ENCODE results near the gene PDE6B.
"Not testable (repeated sequence)": the region's sequence is repeated elsewhere in the genome, so short reads cannot be mapped to it uniquely, and the experiment has no call there.

Gene PDE6B

DNA sequence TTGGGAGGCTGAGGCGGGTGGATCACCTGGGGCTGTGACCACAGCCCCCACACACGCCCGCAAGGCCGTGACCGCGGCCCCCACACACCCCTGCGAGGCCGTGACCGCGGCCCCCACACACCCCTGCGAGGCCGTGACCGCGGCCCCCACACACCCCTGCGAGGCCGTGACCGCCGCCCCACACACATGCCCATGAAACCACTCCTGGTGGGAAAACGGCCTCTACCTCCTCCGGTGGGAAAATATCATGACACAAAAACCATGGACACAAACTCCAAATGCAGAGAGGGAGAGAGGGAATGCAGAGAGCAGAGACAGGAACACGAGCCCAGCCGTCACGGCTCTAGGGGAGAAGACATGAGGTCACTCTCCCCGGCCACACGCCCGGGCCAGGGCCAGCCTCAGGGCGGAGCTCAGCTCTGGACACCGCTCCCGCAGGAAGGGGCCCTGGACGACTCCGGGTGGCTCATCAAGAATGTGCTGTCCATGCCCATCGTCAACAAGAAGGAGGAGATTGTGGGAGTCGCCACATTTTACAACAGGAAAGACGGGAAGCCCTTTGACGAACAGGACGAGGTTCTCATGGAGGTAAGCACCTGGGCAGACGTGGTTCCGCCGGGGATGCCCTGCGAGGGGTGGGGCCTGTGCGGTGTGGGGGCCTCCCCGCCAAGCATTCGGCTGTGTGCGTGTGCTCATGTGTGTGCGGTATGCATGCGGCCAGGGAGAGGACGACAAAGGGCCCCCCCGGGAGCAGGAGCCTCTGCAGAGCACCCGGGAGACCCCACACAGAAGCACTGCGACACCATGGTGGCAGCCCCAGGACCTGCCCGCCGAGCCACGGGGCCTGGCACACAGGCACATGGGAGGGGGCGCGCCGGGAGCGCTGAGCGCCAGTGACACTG lies 31.3 kb downstream of the PDE6B start:
- peak; percentile 71 for DNase-seq (ENCODE audit: low read depth, low spot score)

DNA sequence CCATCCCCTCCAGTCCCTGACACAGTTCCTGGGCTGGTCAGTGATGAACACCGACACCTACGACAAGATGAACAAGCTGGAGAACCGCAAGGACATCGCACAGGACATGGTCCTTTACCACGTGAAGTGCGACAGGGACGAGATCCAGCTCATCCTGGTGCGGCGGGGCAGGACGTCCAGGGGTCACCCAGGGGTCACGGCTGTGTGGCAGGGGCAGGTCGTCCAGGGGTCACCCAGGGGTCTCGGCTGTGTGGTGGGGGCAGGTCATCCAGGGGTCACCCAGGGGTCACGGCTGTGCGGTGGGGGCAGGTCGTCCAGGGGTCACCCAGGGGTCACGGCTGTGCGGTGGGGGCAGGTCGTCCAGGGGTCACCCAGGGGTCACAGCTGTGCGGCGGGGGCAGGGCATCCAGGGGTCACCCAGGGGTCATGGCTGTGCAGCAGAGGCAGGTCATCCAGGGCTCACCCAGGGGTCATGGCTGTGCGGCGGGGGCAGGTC lies 32.0 kb downstream of the PDE6B start:
- no peak for DNase-seq (ENCODE audit: low read depth, low spot score)

DNA sequence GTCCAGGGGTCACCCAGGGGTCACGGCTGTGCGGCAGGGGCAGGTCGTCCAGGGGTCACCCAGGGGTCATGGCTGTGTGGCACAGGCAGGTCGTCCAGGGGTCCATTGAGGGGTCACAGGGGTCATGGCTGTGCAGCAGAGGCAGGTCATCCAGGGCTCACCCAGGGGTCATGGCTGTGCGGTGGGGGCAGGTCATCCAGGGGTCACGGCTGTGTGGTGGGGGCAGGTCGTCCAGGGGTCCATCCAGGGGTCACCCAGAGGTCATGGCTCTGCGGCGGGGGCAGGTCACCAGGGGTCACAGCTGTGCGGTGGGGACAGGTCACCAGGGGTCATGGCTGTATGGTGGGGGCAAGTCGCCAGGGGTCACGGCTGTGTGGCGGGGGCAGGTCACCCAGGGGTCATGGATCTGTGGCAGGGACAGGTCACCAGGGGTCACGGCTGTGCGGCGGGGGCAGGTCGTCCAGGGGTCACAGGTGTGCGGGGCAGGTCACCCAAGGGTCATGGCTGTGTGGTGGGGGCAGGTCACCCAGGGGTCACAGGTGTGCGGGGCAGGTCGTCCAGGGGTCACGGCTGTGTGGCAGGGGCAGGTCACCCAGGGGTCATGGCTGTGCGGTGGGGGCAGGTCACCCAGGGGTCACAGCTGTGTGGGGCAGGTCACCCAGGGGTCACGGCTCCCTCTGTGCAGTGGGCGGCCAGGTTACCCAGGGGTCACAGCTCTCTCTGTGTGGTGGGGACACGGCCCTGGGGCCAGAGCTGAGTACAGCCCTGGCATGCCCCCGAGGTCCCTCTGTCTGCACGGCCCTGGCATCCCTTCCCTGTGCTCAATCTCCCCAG lies 32.7 kb downstream of the PDE6B start:
- DNase-seq (ENCODE audit: low read depth, low spot score), result no peak

DNA sequence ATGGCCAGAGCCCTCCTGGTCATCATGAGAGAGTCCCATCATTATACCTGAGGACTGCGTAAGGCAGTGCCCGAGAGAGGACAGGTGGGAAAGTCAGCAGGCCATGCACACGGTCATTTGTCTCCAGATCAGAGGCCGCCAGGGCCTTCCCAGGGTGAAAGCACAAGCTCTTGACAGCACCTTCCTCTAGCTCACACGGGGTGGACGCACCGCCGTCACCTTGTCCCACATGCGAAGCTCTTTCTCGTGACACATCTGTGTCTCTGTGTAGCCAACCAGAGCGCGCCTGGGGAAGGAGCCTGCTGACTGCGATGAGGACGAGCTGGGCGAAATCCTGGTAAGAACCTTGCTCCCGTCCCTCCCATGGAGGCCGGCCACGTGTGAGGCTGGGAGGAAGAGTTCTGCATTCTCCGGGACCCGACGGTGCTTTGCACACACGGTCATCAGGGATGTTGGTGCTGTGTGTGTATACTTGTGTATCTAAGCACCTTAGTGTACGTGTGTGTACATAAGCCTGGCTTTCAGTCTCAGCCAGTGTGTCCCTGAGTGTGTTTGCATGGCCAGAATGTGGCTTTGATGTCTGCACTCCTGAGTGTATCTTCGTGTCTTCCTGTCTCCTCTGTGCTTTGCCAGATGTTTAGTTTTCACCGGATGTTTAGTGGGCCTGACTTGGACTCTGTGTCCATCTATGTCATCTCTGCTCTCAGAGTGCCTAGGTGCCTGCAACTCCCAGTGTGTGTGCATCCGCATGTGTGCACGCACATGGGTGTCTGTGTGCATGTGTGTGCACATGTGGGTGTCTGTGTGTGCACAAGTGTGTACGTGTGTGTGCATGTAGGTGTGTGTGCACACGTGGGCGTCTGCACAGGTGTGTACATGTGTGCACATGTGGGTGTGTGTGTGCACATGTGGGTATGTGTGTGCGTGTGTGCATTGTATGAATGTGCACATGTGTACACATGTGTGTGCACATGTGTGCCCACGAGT lies 33.6 kb downstream of the PDE6B start:
- DNase-seq (ENCODE audit: low read depth, low spot score), result no peak

DNA sequence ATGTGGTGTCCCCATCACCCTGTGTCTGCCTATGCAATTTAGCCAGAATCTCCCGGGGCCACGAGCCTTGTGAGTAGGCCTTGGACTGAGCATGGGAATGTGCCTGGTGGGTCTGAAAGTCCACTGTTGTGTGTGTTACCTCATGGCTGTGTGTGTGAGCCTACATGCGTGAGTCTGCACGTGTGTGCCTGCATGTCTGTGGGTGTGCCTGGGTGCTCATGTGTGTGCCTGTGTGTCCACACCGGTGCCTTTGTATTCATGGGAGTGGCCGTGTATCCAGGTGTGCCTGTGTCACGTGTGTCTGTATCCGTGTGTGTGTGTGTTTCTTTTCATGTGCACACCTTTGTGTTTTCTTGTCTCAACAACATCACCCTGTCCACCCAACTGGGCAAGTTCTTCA lies 34.5 kb downstream of the PDE6B start:
- no peak for DNase-seq (ENCODE audit: low read depth, low spot score)

DNA sequence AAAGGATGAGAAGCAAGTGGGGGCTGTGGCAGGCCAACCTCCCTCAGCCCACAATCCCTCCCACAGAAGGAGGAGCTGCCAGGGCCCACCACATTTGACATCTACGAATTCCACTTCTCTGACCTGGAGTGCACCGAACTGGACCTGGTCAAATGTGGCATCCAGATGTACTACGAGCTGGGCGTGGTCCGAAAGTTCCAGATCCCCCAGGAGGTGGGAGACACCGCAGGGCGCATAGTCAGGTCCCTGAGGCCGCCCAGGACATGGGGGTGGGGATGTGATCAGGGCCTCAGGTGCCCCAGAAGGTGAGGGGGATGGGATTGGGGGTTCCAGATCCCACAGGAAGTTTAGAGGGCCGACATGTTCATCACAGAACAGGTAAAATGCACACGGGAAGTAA lies 35.0 kb downstream of the PDE6B start:
- DNase-seq (ENCODE audit: low read depth, low spot score), result no peak

DNA sequence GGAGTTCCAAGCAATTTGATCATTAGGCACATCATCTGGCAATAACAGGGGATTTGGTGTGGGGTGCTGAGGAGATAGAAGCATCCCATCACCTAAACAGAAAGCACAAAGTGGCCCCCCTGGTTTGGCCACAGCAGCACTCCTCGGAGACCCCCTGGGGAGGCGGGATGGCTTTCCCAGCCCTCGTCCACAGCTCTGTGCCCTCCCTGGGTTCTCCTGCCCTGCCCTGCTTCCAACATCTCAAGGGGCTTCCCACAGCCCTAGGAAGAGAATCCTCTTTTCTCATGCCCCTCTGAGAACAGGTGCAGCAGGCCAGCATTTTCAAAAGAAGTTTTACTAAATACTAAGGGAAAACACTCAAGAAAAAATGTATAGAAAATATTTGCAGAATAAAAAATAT lies 35.9 kb downstream of the PDE6B start:
- no peak for DNase-seq (ENCODE audit: low read depth, low spot score)

DNA sequence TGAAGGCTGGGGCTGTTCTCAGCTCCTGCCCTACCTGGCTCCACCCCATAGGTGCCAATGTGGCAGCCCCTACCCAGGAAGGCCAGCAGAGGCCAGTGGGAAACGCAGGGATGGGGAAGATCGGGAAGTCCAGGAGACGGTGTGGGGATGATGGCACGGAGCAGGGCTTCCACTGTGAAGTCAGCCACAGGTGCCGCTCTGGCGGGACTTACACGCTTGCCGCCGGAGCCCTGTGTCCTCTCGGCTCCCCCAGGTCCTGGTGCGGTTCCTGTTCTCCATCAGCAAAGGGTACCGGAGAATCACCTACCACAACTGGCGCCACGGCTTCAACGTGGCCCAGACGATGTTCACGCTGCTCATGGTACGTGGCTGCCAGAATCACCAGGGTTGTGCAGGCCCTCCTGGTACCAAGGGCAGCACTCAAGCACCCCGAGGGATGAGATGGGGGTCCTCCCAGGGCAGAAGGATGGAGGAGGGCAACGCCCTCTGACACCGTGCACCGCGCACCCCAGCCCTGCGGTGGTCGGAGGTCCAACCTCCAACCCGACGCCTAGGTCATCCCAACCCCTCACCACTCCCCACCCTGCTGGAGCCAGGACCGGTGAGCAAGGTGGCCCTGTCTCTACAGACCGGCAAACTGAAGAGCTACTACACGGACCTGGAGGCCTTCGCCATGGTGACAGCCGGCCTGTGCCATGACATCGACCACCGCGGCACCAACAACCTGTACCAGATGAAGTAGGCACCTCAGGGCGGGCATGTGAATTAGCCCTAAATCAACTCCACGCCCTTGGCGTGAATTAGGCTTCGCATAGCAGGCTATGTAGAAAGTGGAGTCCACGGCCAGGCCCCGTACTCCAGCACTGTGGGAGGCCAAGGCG lies 36.7 kb downstream of the PDE6B start:
- DNase-seq (ENCODE audit: low read depth, low spot score), result no peak

DNA sequence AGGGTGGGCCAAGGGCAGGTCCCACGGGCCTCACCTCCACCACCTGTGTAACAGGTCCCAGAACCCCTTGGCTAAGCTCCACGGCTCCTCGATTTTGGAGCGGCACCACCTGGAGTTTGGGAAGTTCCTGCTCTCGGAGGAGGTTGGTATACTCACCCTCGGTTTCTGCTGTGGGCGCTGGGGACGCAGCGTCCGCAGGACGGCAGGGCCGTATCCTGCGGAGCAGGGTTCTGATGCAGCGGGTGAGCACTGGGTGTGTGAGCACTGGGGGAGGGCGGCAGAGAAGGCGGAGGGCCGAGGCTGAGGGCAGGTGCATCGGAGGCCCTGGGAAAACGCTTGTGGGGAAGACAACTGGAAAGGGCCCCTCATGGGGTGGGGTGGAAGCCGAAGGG lies 37.7 kb downstream of the PDE6B start:
- no peak for DNase-seq (ENCODE audit: low read depth, low spot score)

DNA sequence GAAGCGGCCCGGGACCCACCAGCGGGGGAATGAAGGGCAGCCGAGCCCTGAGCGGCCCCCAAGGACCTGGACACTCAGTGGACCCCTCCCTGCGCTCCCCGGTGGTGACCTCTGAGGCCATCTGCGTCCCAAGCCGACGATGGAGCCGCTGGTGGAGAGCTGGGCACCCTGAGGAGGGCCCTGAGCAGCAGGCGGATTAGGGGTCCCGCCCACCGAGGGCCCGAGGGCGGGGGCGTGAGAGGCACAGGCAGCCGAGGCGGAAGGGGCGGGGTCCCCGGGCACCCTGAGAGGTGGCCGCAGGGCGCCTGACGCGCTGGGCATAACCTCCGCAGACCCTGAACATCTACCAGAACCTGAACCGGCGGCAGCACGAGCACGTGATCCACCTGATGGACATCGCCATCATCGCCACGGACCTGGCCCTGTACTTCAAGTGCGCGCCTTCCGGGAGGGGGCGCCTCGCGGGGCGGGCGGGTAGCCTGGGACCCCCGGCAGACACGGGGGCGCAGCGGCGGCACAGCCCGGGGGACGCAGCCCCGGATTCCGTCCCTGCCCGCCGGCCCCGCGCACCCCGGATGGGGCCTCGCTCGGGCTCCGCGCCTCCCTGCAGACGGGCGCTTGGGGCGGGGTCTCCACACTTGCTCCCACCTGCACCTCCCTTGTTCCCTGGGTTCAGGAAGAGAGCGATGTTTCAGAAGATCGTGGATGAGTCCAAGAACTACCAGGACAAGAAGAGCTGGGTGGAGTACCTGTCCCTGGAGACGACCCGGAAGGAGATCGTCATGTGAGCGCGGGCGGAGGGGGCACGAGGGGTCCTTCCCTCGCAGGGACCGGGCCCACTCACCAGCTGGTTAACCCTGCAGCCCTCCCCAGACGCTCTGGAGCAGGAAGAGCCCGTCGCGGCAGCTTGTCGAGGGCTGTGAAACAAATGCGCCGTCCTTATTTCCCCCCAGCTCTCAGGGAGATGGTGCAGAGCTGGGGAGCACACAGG lies 38.4 kb downstream of the PDE6B start:
- no peak for DNase-seq (ENCODE audit: low read depth, low spot score)

DNA sequence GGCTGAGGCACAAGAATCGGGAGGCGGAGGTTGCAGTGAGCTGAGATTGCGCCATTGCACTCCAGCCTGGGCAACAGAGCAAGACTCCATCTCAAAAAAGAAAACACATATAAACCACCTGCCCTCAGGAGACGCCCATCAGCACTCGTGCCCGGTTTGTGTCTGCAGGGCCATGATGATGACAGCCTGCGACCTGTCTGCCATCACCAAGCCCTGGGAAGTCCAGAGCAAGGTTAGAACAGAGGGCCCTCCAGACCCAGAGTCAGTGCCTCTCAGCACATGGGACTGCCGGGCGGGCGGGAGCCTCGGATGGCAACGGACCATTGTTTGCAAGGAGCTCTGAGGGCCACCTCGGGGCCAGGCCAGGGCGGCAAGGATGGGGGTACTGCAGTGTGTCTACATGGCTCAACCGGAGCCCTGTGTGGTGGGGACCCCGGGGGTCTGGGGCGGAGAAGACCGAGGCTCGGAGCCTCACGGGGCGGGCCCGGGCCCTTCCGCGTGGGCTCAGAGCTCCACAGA lies 39.4 kb downstream of the PDE6B start:
- no peak for DNase-seq (ENCODE audit: low read depth, low spot score)

DNA sequence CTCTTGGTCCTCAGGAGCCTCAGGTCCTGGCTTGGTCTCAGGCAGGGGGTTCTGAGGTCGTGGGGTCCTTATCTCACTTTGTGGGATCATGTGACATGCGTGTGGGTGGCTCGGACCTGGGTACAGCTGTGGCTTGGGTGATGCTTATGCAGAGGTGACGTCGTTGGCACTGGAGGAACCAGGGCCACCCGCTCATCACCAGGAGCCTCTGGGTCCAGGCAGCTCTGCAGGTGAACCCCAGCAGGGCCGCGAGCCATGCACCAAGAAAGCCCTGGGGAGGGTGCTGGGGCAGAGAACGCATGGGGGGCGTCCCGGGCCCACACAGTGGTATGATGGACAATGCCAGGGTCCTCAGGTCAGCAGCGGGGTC lies 40.0 kb downstream of the PDE6B start:
- no peak for DNase-seq (ENCODE audit: low read depth, low spot score)

DNA sequence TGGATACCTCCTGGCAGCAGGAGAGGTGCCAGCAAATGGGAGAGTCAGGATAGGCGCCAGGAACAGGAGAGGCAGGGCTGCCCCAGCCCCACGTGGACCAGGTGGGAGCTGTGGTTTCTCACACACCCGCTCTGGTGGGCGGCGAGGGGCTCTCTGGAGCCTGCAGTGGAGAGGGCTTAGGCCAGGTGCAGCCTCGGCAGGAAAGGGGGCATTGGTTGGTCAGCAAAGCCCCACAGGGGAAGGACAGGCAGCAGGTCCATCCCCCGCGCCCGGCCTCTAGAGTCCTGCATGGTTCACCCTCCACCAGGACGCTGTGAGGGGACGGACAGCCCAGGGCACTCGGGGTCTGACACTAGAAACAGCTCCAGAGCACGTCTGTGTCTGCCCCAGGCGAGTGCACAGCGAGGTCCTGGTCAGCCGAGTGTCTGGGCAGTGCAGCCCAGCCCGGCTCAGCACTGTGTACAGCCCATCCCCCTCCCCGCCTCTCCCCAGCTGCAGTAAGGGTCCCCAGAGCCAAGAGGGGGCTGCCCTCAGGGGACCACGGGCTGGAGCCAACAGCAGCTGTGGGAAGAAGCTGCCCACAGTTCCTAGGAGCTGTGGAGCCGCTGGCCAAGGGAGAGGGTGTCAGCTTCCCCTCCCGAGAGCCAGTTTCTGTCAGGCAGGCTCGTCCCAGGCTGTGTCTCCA lies 40.5 kb downstream of the PDE6B start:
- DNase-seq (ENCODE audit: low read depth, low spot score), result no peak

DNA sequence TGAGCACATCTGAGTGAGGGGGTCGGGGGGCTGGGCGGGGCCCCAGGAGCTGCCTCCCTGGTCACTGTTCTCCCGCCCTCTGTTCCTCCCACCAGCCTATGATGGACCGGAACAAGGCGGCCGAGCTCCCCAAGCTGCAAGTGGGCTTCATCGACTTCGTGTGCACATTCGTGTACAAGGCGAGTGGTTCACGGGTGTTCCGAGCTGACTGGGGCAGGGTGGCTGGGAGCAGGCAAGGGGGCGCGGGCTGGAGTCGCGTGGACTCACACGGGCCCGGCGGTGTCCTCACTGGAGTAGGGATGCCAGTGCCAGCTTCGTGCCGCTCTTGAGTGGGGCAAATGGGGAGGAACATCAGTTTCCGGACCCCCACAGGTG lies 41.0 kb downstream of the PDE6B start:
- no peak for DNase-seq (ENCODE audit: low read depth, low spot score)

DNA sequence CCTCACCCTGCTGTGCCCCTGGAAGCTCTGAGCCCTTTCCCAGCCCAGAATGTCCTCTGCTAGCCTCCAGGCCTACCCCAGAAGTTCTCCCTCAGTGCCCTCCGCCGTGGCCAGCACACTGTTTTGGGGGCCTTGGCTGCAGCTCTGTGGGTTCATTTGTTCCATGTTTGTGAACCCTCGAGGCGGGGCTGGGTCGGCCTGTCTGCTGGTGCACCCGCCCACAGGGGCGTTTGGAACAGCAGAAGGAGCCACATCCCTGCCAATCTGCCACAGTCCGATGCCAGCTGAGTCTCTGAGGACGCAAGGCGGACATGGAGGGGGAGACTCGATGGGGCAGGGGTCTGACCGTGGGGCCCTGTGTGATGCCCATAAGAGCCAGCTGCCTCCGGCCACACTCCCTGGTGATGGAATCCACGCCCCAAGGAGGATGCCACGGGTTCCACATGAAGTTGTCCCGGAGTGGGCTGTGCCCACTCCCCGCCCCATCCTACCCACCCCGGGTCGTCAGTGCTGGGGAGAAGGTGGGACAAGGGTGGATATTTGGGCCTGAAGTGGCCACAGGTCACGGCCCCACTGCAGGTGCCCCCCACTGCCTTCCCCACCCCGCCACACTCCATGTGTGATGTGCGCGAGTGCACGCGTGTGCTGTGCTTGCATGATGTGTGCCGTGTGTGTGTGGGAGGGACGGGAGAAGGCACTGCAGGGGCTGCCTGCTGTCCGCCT lies 41.6 kb downstream of the PDE6B start:
- DNase-seq (ENCODE audit: low read depth, low spot score), result no peak

DNA sequence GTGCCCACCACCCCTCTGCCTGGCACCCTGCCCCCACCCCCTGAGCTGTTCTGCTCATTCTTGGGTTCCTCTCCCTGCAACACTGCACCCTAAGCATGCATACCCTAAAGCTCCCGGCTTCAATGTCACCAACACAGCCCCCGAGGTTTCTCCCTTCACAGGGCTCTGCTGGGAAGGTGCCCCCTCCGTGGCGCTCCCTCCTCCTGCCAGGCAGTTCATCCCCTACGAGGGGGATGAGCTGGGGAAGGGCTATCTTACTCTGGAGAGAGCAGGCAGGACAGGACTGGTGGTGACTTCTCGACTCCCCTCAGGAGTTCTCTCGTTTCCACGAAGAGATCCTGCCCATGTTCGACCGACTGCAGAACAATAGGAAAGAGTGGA lies 42.2 kb downstream of the PDE6B start:
- no peak for DNase-seq (ENCODE audit: low read depth, low spot score)

DNA sequence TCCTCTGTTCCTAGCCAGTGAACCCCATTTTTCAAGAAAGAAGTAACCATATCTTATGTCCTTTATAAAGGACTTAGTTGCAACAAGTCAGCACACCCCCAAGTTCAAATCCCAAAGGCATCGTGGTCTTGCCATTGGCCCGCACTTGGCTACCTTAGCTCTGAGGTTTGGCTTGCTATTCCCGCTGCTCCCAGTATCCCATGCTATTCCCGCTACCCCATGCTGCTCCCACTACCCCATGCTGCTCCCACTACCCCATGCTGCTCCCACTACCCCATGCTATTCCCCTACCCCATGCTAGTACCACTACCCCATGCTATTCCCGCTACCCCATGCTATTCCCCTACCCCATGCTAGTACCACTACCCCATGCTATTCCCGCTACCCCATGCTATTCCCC lies 42.8 kb downstream of the PDE6B start:
- not testable (repeated sequence) for DNase-seq (ENCODE audit: low read depth, low spot score)
